Brain microvascular endothelial cell (primary cell): Measurements from ENCODE around the gene SNX9.
A peak's percentile ranks its signal among the peaks of the same experiment; 100 is the strongest.

Source experiments
- DNase-seq: peaks from one replicate; pipeline ENCODE4 v3.0.0-alpha.2; 2020
- H3K27ac ChIP-seq: fragments of 250-450 bp; sonication (Bioruptor Pico); 2 replicates; pipeline ENCODE4 v1.5.1; 2020; ENCODE audit warnings: mild to moderate bottlenecking, moderate library complexity
- H3K27me3 ChIP-seq: fragments of 250-450 bp; sonication (Bioruptor Pico); replicated peaks from 2 replicates; pipeline ENCODE4 v1.5.1; 2020; ENCODE audit warnings: mild to moderate bottlenecking
- H3K36me3 ChIP-seq: fragments of 250-450 bp; sonication (Bioruptor Pico); replicated peaks from 2 replicates; pipeline ENCODE4 v1.5.1; 2020; ENCODE audit warnings: mild to moderate bottlenecking
- H3K4me3 ChIP-seq: 2 replicates; pipeline ENCODE4 v1.5.1; 2011; ENCODE audit warnings: low read depth, mild to moderate bottlenecking, control low read depth, low read length, moderate library complexity
- in situ Hi-C: cut with HindIII; loops from 2 replicates; pipeline ENCODE4 v1.10.0; 2017; ENCODE audit warnings: low sequenced_read_pairs, low pct_ligation_motif_present
- TF ChIP-seq, protein P1 (sequence below): IDR thresholded peaks from 2 replicates; pipeline ENCODE4 v1.5.1; 2011; ENCODE audit warnings: low read depth, mild to moderate bottlenecking, moderate library complexity, low read length, control low read depth, inconsistent platforms; ENCODE audit errors: missing control alignments

The SNX9 gene

DNA sequence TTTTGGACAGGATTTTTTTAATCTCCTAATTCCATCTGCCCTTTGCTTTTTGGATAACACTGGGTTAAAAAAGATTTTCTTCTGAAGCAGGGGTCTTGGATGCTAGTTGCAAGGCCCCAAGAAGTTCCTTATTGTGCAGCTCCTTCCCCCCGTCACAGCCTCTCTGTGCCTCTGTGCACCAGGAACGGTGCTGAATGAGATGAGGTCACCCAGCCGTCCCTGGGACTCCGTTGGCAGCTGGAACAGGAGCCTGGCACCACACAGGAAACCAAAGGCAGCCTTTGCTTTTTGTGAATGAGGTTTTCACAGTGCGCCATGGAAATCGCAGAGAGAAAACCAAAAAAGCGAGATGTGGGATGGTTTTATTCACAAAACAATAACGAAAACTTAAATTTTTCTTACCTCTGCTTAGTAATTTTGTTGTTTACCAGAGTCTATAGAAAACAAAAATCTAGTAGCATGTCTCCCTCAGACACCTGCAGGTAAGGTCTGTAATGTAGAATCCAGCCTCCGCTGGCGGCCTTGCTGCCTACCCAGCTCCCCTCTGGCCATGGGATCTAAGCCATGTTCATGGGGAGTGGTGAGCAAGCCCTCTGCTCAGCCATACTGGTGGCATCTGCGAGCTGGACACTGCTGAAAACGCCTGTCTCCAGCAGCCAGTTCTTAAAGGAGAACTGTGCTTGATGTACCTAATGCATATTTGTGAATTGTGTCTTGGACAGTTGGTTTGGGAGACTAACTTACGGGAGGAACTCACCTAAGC is 118.2 kb downstream of the SNX9 start:
- Histone ChIP-seq H3K36me3 (peaks cover 65% of the 10 kb centered on the region), H3K4me3 (no peak overlapping the region), H3K27ac (no peak overlapping the region), H3K27me3 (no peaks in the 10 kb centered on the region)
- in situ Hi-C loops = no loop called here
- no peak for DNase-seq
- TF ChIP-seq, protein P1, sequence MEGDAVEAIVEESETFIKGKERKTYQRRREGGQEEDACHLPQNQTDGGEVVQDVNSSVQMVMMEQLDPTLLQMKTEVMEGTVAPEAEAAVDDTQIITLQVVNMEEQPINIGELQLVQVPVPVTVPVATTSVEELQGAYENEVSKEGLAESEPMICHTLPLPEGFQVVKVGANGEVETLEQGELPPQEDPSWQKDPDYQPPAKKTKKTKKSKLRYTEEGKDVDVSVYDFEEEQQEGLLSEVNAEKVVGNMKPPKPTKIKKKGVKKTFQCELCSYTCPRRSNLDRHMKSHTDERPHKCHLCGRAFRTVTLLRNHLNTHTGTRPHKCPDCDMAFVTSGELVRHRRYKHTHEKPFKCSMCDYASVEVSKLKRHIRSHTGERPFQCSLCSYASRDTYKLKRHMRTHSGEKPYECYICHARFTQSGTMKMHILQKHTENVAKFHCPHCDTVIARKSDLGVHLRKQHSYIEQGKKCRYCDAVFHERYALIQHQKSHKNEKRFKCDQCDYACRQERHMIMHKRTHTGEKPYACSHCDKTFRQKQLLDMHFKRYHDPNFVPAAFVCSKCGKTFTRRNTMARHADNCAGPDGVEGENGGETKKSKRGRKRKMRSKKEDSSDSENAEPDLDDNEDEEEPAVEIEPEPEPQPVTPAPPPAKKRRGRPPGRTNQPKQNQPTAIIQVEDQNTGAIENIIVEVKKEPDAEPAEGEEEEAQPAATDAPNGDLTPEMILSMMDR = no peak

- in situ Hi-C loops = no loop called here
- TF ChIP-seq, protein P1 = no peak
- no peaks in the 10 kb centered on the region for H3K27me3 ChIP-seq
- H3K27ac ChIP-seq = no peak overlapping the region
- peaks cover 59% of the 10 kb centered on the region for H3K36me3 ChIP-seq
- no peak for DNase-seq
- H3K4me3 ChIP-seq = no peak overlapping the region
Measured at GRCh38 chr6:157942351-157942750, 119.3 kb downstream of the SNX9 start.

GRCh38 chr6:157943249-157943963 is 120.4 kb downstream of the SNX9 start:
- Histone ChIP-seq H3K27ac (no peak overlapping the region), H3K27me3 (no peaks in the 10 kb centered on the region), H3K4me3 (no peak overlapping the region), H3K36me3 (peaks cover 51% of the 10 kb centered on the region)
- TF ChIP-seq, protein P1 = no peak
- DNase-seq = no peak
- in situ Hi-C loops = no loop called here

DNA sequence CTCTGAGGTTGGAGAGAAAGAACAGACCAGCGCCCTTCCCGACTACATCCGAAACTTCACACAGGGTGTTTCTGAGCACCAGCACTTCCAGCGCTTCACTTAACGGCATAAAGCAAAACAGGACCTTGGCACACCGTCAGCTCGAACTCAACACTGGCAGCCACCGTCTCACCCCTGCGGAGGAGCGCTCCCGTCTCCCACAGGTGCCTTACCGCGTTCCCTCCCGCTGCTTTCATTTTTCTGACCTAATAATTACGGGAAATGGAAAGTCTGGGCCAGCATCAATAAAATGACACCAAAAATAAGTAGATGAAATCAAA is 120.9 kb downstream of the SNX9 start:
- Histone ChIP-seq H3K27me3 (no peaks in the 10 kb centered on the region), H3K27ac (no peak overlapping the region), H3K36me3 (peaks cover 46% of the 10 kb centered on the region), H3K4me3 (no peak overlapping the region)
- in situ Hi-C loops = no loop called here
- DNase-seq = no peak
- TF ChIP-seq, protein P1 = no peak

DNA sequence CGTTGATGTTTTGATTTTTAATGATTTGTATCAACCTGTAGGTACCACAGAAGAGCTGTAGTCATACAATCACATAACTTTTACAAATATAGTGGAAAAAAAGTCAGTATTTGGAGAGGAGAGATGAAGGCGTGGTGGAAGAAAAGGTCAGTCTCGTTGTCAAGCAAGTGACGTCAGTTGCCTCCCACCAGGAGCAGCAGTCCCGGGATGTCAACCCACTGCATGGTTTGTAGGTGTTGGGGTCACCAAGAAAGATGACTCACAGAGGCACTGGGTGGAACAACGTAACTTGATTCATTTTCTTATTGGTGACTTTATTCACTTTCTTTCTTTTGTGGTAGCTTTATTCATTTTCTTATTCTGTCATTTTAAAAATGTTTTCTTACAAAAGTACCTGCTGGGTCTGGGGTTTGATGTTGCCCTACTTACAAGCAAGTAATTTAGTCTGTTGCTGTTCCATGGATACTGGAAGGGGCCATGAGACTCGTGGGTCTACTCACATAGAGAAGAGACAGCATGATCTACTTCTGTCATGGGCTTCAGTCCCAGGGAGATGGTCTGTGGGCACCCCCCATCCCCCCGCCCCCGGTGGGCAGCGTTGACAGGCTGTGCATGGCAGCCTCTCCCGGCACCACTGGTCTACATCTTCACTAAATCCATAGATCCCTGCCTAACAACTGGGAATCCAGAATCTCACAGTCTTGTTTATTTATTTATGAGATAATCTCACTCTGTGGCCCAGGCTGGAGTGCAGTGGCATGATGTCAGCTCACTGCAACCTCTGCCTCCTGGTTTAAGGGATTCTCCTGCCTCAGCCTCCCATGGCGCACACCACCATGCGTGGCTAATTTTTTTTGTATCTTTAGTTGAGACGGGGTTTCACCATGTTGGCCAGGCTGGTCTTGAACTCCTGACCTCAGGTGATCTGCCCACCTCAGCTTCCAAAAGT is 122.2 kb downstream of the SNX9 start:
- H3K4me3 ChIP-seq = no peak overlapping the region
- TF ChIP-seq, protein P1 = no peak
- in situ Hi-C loops = no loop called here
- DNase-seq = peak; percentile 84
- H3K27me3 ChIP-seq = no peaks in the 10 kb centered on the region
- H3K27ac ChIP-seq = peak overlapping the region; percentile 57
- H3K36me3 ChIP-seq = peaks cover 34% of the 10 kb centered on the region
